Kidney (tissue), 14 donors: ENCODE results near the gene TMEM38B. TPM values are rescaled to one million over a fixed set of nuclear protein-coding genes. Genes with fewer than 3 reads are reported as not detected.
"Not testable (repeated sequence)": the region's sequence is repeated elsewhere in the genome, so short reads cannot be mapped to it uniquely, and the experiment has no call there.

Experiments
- DNase-seq, 5 donors: peaks; one replicate each; pipeline ENCODE4 v3.0.0-alpha.2; 2013 to 2020
- FAIRE-seq: peaks from 2 replicates; lab custom pipeline; 2012; peaks lifted over from hg19 to GRCh38; lab: Jason Lieb, UNC
- H3K27ac ChIP-seq, 2 donors: one replicate each; pipeline ENCODE4 v1.7.0; 2013; ENCODE audit warnings: low read depth in 2 of 2, low read length in 2 of 2, inconsistent platforms in 1 of 2
- H3K27me3 ChIP-seq: one replicate; pipeline ENCODE4 v1.7.1; 2013; ENCODE audit warnings: low read length, inconsistent platforms; ENCODE audit not compliant: control insufficient read depth, insufficient read depth
- H3K36me3 ChIP-seq, 3 donors: one replicate each; pipeline versions ENCODE4 v1.7.0 to v1.7.1; 2013; ENCODE audit warnings: low read length in 3 of 3, control low read depth in 1 of 3, inconsistent platforms in 1 of 3; ENCODE audit not compliant: insufficient read depth in 3 of 3, control insufficient read depth in 2 of 3
- H3K4me1 ChIP-seq, 3 donors: one replicate each; pipeline versions ENCODE4 v1.7.0 to v1.7.1; 2013; ENCODE audit warnings: low read length in 3 of 3, inconsistent platforms in 1 of 3, low read depth in 1 of 3; ENCODE audit not compliant: control insufficient read depth in 2 of 3, insufficient read depth in 2 of 3
- H3K4me3 ChIP-seq, 3 donors: one replicate each; pipeline versions ENCODE4 v1.7.0 to v1.8.1; 2013; ENCODE audit warnings: low read length in 3 of 3, control low read depth in 1 of 3, inconsistent platforms in 1 of 3
- H3K9ac ChIP-seq, 3 donors: one replicate each; pipeline versions ENCODE4 v1.7.0 to v1.7.1; 2013; ENCODE audit warnings: low read length in 3 of 3, control low read depth in 1 of 3, inconsistent platforms in 1 of 3
- H3K9me3 ChIP-seq, 3 donors: one replicate each; pipeline versions ENCODE4 v1.7.0 to v1.7.1; 2013; ENCODE audit warnings: low read length in 3 of 3, control low read depth in 1 of 3, inconsistent platforms in 1 of 3; ENCODE audit not compliant: control insufficient read depth in 2 of 3, insufficient read depth in 1 of 3
- CTCF ChIP-seq: IDR thresholded peaks from 3 replicates; pipeline ENCODE4 v1.5.1; 2012; ENCODE audit warnings: mild to moderate bottlenecking, moderate library complexity, borderline replicate concordance; ENCODE audit not compliant: insufficient read depth; ENCODE audit errors: extremely low read depth
- intact Hi-C: fragments of 100-400 bp; cut with DNase I; formaldehyde crosslinking; loops from one replicate; pipeline ENCODE4 v1.11.1; 2022
- polyA plus RNA-seq: library from polyadenylated mRNA; stranded (reverse); fragments of 350-450 nt; fragmentation: Illumina TruSeq; extraction: RNeasy Lipid Tissue Mini Kit (QIAGEN cat#74804); gene quantifications from one replicate; pipeline ENCODE4 v1.2.3, GENCODE V29; 2014; ENCODE audit warnings: low read depth, low replicate concordance; ENCODE audit not compliant: insufficient read depth
- total RNA-seq: library from RNA; stranded (reverse); fragmentation: NEBNext Ultra II Directional; extraction: Animal tissue kit (Norgen Biotek cat#: 25700); gene quantifications from one replicate; pipeline ENCODE4 v1.2.1, GENCODE V29; 2021
- donor health status: control.
- donor health status: control.
- donor health status: control.
- donor health status: control.
- donor health status: control.
- donor health status: DM: yes; HTN: yes; CAD: no.
- donor health status: Normal renal cell carcinoma (clear cell type).

TMEM38B gene
- total and polyA plus RNA-seq, 2 donors from 2014 or later, result 12.5 to 23.2 TPM

DNA sequence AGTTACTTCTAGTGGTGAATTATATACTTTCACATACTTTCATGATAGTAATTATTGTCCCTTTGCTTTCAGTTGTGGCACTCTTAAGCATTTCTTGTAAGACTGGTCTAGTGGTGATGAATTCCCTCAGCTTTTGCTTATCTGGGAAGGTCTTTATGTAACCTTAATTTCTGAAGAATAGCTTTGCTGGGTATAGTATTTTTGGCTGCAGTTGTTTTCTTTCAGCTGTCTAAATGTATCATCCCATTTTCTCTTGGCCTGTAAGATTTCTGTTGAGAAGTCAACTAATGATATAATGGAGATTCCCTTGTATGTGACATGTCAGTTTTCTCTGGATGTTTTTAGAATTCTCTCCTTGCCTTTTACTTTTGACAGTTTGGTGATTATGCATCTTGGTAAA lies 41.0 kb downstream of the TMEM38B start:
- Histone ChIP-seq H3K36me3 (no peaks in the 10 kb centered on the region), H3K27me3 (no peaks in the 10 kb centered on the region), H3K4me1 (no peaks in the 10 kb centered on the region), H3K9me3 (peaks cover 0 to 24% (median 12%) of the 10 kb centered on the region in 3 donors), H3K9ac (no peak overlapping the region), H3K27ac (no peak overlapping the region), H3K4me3 (no peak overlapping the region)
- intact Hi-C loops, result no loop called here
- FAIRE-seq, result no peak
- DNase-seq, result no peak
- no peak for TF ChIP-seq CTCF

- Histone ChIP-seq H3K4me3 (no peak overlapping the region), H3K27me3 (no peaks in the 10 kb centered on the region), H3K9ac (no peak overlapping the region), H3K9me3 (peaks cover 0 to 24% (median 12%) of the 10 kb centered on the region in 3 donors), H3K36me3 (no peaks in the 10 kb centered on the region), H3K4me1 (no peaks in the 10 kb centered on the region), H3K27ac (no peak overlapping the region)
- DNase-seq (no peak), FAIRE-seq (no peak)
- intact Hi-C loops, result no loop called here
- TF ChIP-seq CTCF, result no peak
Observed at GRCh38 chr9:105737205-105737604, 42.9 kb downstream of the TMEM38B start.

DNA sequence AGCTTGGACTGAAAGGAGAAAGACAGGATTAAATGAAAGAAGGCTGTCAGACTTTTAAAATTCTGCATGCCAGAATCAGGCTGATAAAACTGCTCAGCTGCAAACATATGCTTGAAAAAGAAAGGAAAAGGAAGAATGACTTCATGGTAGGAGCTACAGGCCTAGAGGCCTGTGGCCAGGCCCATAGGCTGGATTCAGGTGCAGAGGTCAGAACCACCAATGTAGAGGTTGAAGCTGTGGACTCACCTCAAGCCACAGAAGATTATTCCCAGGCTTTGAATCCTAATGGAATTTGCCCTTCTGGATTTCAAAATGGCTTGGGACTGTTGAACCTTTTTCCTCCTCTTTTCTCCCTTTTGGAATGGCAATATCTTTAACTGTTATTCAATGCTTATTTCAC lies 47.7 kb downstream of the TMEM38B start:
- Histone ChIP-seq H3K4me1 (no peaks in the 10 kb centered on the region), H3K27me3 (no peaks in the 10 kb centered on the region), H3K27ac (no peak overlapping the region), H3K36me3 (no peaks in the 10 kb centered on the region), H3K4me3 (no peak overlapping the region), H3K9me3 (no peaks in the 10 kb centered on the region), H3K9ac (no peak overlapping the region)
- FAIRE-seq (no peak), DNase-seq (no peak)
- TF ChIP-seq CTCF, result no peak
- intact Hi-C loops, result no loop called here

GRCh38 chr9:105747325-105747724 lies 53.0 kb downstream of the TMEM38B start:
- H3K9me3 ChIP-seq, FAIRE-seq, H3K27me3 ChIP-seq, H3K4me1 ChIP-seq, intact Hi-C loops, H3K27ac ChIP-seq, H3K4me3 ChIP-seq, H3K9ac ChIP-seq, DNase-seq: not testable (repeated sequence)
- H3K36me3 ChIP-seq, result peaks cover 0 to 11% (median 2%) of the 10 kb centered on the region in 3 donors
